Measurements from ENCODE around the gene NINJ1.
"Not testable (repeated sequence)": the region's sequence is repeated elsewhere in the genome, so short reads cannot be mapped to it uniquely, and the experiment has no call there.

Gene NINJ1

GRCh38 chr9:93151097-93151784, 17.2 kb upstream of the NINJ1 start:
- TF ChIP-seq CTCF (IDR thresholded peaks at IDR 0.05; ENCODE audit: borderline replicate concordance, control extremely low read depth, extremely low read depth, insufficient read depth, missing control alignments) = no peak
- no peak for DNase-seq (ENCODE audit: low spot score)
- in situ Hi-C loops (cut with MboI; ENCODE audit: low sequenced_read_pairs, unreplicated experiment) = loop anchor here (25.0 kb wide), 1 partner anchor 411 kb away; no protein-coding TSS in a partner anchor

GRCh38 chr9:93149361-93149760, 15.3 kb upstream of the NINJ1 start:
- in situ Hi-C loops (cut with MboI; ENCODE audit: low sequenced_read_pairs, unreplicated experiment) = no loop called here
- DNase-seq (ENCODE audit: low spot score) = no peak
- TF ChIP-seq CTCF (IDR thresholded peaks at IDR 0.05; ENCODE audit: borderline replicate concordance, control extremely low read depth, extremely low read depth, insufficient read depth, missing control alignments) = no peak

- TF ChIP-seq CTCF (IDR thresholded peaks at IDR 0.05; ENCODE audit: borderline replicate concordance, control extremely low read depth, extremely low read depth, insufficient read depth, missing control alignments) = no peak
- in situ Hi-C loops (cut with MboI; ENCODE audit: low sequenced_read_pairs, unreplicated experiment) = no loop called here
Observed at GRCh38 chr9:93148721-93149120, 14.7 kb upstream of the NINJ1 start.

GRCh38 chr9:93147632-93148031, 13.6 kb upstream of the NINJ1 start:
- no peak for TF ChIP-seq CTCF (IDR thresholded peaks at IDR 0.05; ENCODE audit: borderline replicate concordance, control extremely low read depth, extremely low read depth, insufficient read depth, missing control alignments)
- in situ Hi-C loops (cut with MboI; ENCODE audit: low sequenced_read_pairs, unreplicated experiment) = no loop called here
- no peak for DNase-seq (ENCODE audit: low spot score)

More at GRCh38 chr9:93148721-93149120, 14.7 kb upstream of the NINJ1 start:
- no peak for DNase-seq (ENCODE audit: low spot score)

- DNase-seq (ENCODE audit: low spot score); in situ Hi-C loops (cut with MboI; ENCODE audit: low sequenced_read_pairs, unreplicated experiment): not testable (repeated sequence)
Observed at GRCh38 chr9:93146696-93147095, 12.6 kb upstream of the NINJ1 start.

- no peak for TF ChIP-seq CTCF (IDR thresholded peaks at IDR 0.05; ENCODE audit: borderline replicate concordance, control extremely low read depth, extremely low read depth, insufficient read depth, missing control alignments)
- DNase-seq (ENCODE audit: low spot score) = no peak
- in situ Hi-C loops (cut with MboI; ENCODE audit: low sequenced_read_pairs, unreplicated experiment) = no loop called here
Observed at GRCh38 chr9:93143830-93144530, 9.9 kb upstream of the NINJ1 start.

Measured in GM13976 (cell line).